GM18858 (cell line): Measurements from ENCODE around the gene FGFR1OP2.
"Not testable (repeated sequence)": the region's sequence is repeated elsewhere in the genome, so short reads cannot be mapped to it uniquely, and the experiment has no call there.

Experiments
- ATAC-seq: cut with Tn5 transposase; IDR thresholded peaks from one replicate; pipeline ENCODE4 v1.9.1; 2021; ENCODE audit not compliant: unreplicated experiment

The FGFR1OP2 gene

GRCh38 chr12:26937863-26938700 lies at the start of gene FGFR1OP2, which contains the start of gene INTS13:
TSS of gene FGFR1OP2 (plus strand) at chr12:26938470. CDS start at chr12:26954159, 15,689 bp downstream.
TSS of gene INTS13 (minus strand) at chr12:26937981. CDS start at chr12:26936803, 1,178 bp downstream.
- peak; percentile 64 for ATAC-seq

GRCh38 chr12:26890784-26891183 lies 47.5 kb upstream of the FGFR1OP2 start:
- ATAC-seq, result no peak

GRCh38 chr12:26891704-26892103 lies 46.6 kb upstream of the FGFR1OP2 start:
- no peak for ATAC-seq

- no peak for ATAC-seq
These were observed 42.6 kb upstream of the FGFR1OP2 start for GRCh38 chr12:26895672-26896071.

- ATAC-seq, result no peak
These were observed 41.4 kb upstream of the FGFR1OP2 start for GRCh38 chr12:26896913-26897312.

GRCh38 chr12:26903396-26903795 lies 34.9 kb upstream of the FGFR1OP2 start:
- ATAC-seq, result not testable (repeated sequence)

- ATAC-seq, result no peak
These were observed 32.2 kb upstream of the FGFR1OP2 start for GRCh38 chr12:26906024-26906423.

- ATAC-seq, result no peak
These were observed 31.6 kb upstream of the FGFR1OP2 start for GRCh38 chr12:26906704-26907103.

- no peak for ATAC-seq
These were observed 19.7 kb upstream of the FGFR1OP2 start for GRCh38 chr12:26918321-26919215.

GRCh38 chr12:26919216-26919555 lies 19.1 kb upstream of the FGFR1OP2 start:
- no peak for ATAC-seq

GRCh38 chr12:26921886-26922285 lies 16.4 kb upstream of the FGFR1OP2 start:
- ATAC-seq, result no peak

GRCh38 chr12:26928661-26929060 lies 9.6 kb upstream of the FGFR1OP2 start:
- no peak for ATAC-seq

GRCh38 chr12:26929590-26929989 lies 8.7 kb upstream of the FGFR1OP2 start:
- ATAC-seq, result no peak

GRCh38 chr12:26935636-26936378 lies 2.5 kb upstream of the FGFR1OP2 start:
- no peak for ATAC-seq

- ATAC-seq, result no peak
These were observed 1.5 kb upstream of the FGFR1OP2 start for GRCh38 chr12:26936559-26937442.

- no peak for ATAC-seq
These were observed 817 bp upstream of the FGFR1OP2 start for GRCh38 chr12:26937443-26937862.

GRCh38 chr12:26938701-26939062 lies 412 bp downstream of the FGFR1OP2 start:
- no peak for ATAC-seq

GRCh38 chr12:26939192-26939832 lies 1.0 kb downstream of the FGFR1OP2 start:
- no peak for ATAC-seq

- no peak for ATAC-seq
These were observed 1.7 kb downstream of the FGFR1OP2 start for GRCh38 chr12:26939953-26940352.
